HepG2 (cell line): ENCODE measurements around the gene SLBP. TPM values are rescaled to one million over a fixed set of nuclear protein-coding genes. Genes with fewer than 3 reads are reported as not detected.

Experiments used
- CBFB ChIP-seq: sonication (generic); formaldehyde crosslinking; IDR thresholded peaks from 2 replicates; pipeline ENCODE4 v1.4.0; 2020; ENCODE audit warnings: missing genetic modification reagents
- HIVEP1 ChIP-seq: sonication (generic); formaldehyde crosslinking; IDR thresholded peaks from 2 replicates; pipeline ENCODE4 v1.4.0; 2020; ENCODE audit warnings: mild to moderate bottlenecking, missing genetic modification reagents
- MIXL1 ChIP-seq: IDR thresholded peaks from 2 replicates; pipeline ENCODE4 v1.6.1; 2016
- NCOA5 ChIP-seq: sonication (generic); formaldehyde crosslinking; IDR thresholded peaks from 2 replicates; pipeline ENCODE4 v1.4.0; 2020; ENCODE audit warnings: missing genetic modification reagents
- NFE2L1 ChIP-seq: sonication (generic); formaldehyde crosslinking; IDR thresholded peaks from 2 replicates; pipeline ENCODE4 v1.4.0; 2020; ENCODE audit warnings: missing genetic modification reagents, mild to moderate bottlenecking, borderline replicate concordance
- REPIN1 ChIP-seq: sonication (generic); formaldehyde crosslinking; IDR thresholded peaks from 2 replicates; pipeline ENCODE4 v1.8.0; 2022; ENCODE audit warnings: missing genetic modification reagents, low read depth, mild to moderate bottlenecking, borderline replicate concordance
- ZC3H4 ChIP-seq: sonication (generic); formaldehyde crosslinking; IDR thresholded peaks from 2 replicates; pipeline ENCODE4 v1.4.0; 2020; ENCODE audit warnings: missing genetic modification reagents, borderline replicate concordance
- ZNF33B ChIP-seq: sonication (generic); formaldehyde crosslinking; IDR thresholded peaks from 2 replicates; pipeline ENCODE4 v1.5.1; 2020; ENCODE audit warnings: mild to moderate bottlenecking, missing genetic modification reagents
- ZNF777 ChIP-seq: sonication (generic); formaldehyde crosslinking; IDR thresholded peaks from 2 replicates; pipeline ENCODE4 v1.4.0; 2020; ENCODE audit warnings: missing genetic modification reagents
- polyA plus RNA-seq, 8 experiments: library from polyadenylated mRNA; depleted of rRNA in 3 of 8; stranded (reverse) in 7 of 8; unstranded in 1 of 8; fragments of >200 nt; fragmentation: Illumina TruSeq in 4 of 8; extraction: Trizol in 4 of 8; gene quantifications; 2 replicates each; pipeline versions ENCODE4 v1.2.1 to v1.2.3, GENCODE V29; 2011 to 2016; ENCODE audit warnings: low read depth in 4 of 8, missing spikeins in 1 of 8, mixed read lengths in 1 of 8; ENCODE audit not compliant: insufficient read depth in 1 of 8
- total RNA-seq, 5 experiments: library from RNA; depleted of rRNA; stranded (reverse); fragments of >200 nt; fragmentation: Illumina TruSeq; extraction: Trizol; gene quantifications; 2 replicates each; pipeline ENCODE4 v1.2.3, GENCODE V29; 2016; ENCODE audit warnings: low read depth in 1 of 5
- TF ChIP-seq, protein P1 (sequence below): sonication (generic); formaldehyde crosslinking; IDR thresholded peaks from 2 replicates; pipeline ENCODE4 v1.5.1; 2020; ENCODE audit warnings: missing genetic modification reagents, mild to moderate bottlenecking, borderline replicate concordance
- TF ChIP-seq, protein P2 (sequence below): sonication (generic); formaldehyde crosslinking; IDR thresholded peaks from 2 replicates; pipeline ENCODE4 v1.8.0; 2022; ENCODE audit warnings: mild to moderate bottlenecking, missing genetic modification reagents
- TF ChIP-seq, protein P3 (sequence below): IDR thresholded peaks from 2 replicates; pipeline ENCODE4 v1.4.0; 2020; ENCODE audit warnings: mild to moderate bottlenecking, missing genetic modification reagents
- TF ChIP-seq, protein P4 (sequence below): sonication (generic); formaldehyde crosslinking; IDR thresholded peaks from 2 replicates; pipeline ENCODE4 v1.4.0; 2020; ENCODE audit warnings: mild to moderate bottlenecking, missing genetic modification reagents

Gene SLBP
- total and polyA plus RNA-seq, 2 of the 13 experiments (the other 11 are each of a cell fraction or from before 2014, with no cell fraction given) = 43.9 to 104 TPM

DNA sequence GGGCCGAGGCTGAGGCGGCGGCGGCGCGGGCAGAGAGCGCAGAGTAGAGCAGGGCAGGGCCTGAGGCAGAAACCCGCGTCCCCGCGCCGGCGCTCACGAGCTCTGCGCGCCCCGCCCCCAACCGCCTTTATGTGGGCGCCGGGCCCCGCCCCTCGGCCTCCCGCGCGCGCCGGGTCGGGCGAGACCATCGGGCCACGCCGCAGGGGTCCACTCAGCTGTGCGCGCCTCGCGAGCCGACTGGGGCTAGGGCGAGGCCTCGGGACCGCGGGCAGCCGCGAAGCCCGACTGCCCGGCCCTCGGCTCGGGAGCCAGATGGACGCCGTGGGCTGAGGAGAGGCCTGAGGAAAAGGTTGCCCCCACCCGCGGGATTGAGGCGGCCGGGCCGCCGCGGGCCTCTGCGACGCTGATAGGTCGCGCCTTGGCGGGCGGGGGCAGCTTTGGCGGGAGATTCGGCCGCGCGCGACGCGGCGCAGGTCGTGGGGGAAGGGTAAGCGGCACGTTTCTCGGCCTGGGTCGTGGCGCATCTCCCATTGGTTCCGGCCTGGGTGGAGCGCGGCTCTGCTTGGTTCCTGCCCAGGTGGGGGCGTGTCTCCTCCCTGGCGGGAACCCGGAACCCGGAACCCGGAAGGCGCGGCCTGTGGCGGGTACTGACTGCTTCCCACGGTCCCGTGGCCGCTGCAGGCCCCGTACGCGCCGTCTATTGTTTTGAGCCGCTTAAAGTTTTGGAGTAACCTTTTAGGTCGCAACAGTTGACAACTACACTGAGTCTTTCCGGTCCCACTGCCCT lies at the start of gene SLBP (continued):
- TF ChIP-seq, protein P1, sequence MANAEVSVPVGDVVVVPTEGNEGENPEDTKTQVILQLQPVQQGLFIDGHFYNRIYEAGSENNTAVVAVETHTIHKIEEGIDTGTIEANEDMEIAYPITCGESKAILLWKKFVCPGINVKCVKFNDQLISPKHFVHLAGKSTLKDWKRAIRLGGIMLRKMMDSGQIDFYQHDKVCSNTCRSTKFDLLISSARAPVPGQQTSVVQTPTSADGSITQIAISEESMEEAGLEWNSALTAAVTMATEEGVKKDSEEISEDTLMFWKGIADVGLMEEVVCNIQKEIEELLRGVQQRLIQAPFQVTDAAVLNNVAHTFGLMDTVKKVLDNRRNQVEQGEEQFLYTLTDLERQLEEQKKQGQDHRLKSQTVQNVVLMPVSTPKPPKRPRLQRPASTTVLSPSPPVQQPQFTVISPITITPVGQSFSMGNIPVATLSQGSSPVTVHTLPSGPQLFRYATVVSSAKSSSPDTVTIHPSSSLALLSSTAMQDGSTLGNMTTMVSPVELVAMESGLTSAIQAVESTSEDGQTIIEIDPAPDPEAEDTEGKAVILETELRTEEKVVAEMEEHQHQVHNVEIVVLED (CRISPR knock-in tag) = peak; percentile 90
- TF ChIP-seq NFE2L1 (CRISPR knock-in tag) (peak; percentile 52; the same call in 1 of the 2 replicates), CBFB (CRISPR knock-in tag) (peak; percentile 89), REPIN1 (CRISPR knock-in tag) (peak; percentile 93), HIVEP1 (CRISPR knock-in tag) (peak; percentile 87), ZC3H4 (CRISPR knock-in tag) (no peak), ZNF33B (peak; percentile 98), NCOA5 (CRISPR knock-in tag) (0 out of 2 replicates have a peak, but pooled peaks have one; percentile 50), ZNF777 (peak; percentile 99), MIXL1 (peak; percentile 73)
- TF ChIP-seq, protein P2, sequence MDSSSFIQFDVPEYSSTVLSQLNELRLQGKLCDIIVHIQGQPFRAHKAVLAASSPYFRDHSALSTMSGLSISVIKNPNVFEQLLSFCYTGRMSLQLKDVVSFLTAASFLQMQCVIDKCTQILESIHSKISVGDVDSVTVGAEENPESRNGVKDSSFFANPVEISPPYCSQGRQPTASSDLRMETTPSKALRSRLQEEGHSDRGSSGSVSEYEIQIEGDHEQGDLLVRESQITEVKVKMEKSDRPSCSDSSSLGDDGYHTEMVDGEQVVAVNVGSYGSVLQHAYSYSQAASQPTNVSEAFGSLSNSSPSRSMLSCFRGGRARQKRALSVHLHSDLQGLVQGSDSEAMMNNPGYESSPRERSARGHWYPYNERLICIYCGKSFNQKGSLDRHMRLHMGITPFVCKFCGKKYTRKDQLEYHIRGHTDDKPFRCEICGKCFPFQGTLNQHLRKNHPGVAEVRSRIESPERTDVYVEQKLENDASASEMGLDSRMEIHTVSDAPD (CRISPR knock-in tag) = peak; percentile 92; the same call in 1 of the 2 replicates
- TF ChIP-seq, protein P3, sequence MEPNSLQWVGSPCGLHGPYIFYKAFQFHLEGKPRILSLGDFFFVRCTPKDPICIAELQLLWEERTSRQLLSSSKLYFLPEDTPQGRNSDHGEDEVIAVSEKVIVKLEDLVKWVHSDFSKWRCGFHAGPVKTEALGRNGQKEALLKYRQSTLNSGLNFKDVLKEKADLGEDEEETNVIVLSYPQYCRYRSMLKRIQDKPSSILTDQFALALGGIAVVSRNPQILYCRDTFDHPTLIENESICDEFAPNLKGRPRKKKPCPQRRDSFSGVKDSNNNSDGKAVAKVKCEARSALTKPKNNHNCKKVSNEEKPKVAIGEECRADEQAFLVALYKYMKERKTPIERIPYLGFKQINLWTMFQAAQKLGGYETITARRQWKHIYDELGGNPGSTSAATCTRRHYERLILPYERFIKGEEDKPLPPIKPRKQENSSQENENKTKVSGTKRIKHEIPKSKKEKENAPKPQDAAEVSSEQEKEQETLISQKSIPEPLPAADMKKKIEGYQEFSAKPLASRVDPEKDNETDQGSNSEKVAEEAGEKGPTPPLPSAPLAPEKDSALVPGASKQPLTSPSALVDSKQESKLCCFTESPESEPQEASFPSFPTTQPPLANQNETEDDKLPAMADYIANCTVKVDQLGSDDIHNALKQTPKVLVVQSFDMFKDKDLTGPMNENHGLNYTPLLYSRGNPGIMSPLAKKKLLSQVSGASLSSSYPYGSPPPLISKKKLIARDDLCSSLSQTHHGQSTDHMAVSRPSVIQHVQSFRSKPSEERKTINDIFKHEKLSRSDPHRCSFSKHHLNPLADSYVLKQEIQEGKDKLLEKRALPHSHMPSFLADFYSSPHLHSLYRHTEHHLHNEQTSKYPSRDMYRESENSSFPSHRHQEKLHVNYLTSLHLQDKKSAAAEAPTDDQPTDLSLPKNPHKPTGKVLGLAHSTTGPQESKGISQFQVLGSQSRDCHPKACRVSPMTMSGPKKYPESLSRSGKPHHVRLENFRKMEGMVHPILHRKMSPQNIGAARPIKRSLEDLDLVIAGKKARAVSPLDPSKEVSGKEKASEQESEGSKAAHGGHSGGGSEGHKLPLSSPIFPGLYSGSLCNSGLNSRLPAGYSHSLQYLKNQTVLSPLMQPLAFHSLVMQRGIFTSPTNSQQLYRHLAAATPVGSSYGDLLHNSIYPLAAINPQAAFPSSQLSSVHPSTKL (CRISPR knock-in tag) = peak; percentile 70
- TF ChIP-seq, protein P4, sequence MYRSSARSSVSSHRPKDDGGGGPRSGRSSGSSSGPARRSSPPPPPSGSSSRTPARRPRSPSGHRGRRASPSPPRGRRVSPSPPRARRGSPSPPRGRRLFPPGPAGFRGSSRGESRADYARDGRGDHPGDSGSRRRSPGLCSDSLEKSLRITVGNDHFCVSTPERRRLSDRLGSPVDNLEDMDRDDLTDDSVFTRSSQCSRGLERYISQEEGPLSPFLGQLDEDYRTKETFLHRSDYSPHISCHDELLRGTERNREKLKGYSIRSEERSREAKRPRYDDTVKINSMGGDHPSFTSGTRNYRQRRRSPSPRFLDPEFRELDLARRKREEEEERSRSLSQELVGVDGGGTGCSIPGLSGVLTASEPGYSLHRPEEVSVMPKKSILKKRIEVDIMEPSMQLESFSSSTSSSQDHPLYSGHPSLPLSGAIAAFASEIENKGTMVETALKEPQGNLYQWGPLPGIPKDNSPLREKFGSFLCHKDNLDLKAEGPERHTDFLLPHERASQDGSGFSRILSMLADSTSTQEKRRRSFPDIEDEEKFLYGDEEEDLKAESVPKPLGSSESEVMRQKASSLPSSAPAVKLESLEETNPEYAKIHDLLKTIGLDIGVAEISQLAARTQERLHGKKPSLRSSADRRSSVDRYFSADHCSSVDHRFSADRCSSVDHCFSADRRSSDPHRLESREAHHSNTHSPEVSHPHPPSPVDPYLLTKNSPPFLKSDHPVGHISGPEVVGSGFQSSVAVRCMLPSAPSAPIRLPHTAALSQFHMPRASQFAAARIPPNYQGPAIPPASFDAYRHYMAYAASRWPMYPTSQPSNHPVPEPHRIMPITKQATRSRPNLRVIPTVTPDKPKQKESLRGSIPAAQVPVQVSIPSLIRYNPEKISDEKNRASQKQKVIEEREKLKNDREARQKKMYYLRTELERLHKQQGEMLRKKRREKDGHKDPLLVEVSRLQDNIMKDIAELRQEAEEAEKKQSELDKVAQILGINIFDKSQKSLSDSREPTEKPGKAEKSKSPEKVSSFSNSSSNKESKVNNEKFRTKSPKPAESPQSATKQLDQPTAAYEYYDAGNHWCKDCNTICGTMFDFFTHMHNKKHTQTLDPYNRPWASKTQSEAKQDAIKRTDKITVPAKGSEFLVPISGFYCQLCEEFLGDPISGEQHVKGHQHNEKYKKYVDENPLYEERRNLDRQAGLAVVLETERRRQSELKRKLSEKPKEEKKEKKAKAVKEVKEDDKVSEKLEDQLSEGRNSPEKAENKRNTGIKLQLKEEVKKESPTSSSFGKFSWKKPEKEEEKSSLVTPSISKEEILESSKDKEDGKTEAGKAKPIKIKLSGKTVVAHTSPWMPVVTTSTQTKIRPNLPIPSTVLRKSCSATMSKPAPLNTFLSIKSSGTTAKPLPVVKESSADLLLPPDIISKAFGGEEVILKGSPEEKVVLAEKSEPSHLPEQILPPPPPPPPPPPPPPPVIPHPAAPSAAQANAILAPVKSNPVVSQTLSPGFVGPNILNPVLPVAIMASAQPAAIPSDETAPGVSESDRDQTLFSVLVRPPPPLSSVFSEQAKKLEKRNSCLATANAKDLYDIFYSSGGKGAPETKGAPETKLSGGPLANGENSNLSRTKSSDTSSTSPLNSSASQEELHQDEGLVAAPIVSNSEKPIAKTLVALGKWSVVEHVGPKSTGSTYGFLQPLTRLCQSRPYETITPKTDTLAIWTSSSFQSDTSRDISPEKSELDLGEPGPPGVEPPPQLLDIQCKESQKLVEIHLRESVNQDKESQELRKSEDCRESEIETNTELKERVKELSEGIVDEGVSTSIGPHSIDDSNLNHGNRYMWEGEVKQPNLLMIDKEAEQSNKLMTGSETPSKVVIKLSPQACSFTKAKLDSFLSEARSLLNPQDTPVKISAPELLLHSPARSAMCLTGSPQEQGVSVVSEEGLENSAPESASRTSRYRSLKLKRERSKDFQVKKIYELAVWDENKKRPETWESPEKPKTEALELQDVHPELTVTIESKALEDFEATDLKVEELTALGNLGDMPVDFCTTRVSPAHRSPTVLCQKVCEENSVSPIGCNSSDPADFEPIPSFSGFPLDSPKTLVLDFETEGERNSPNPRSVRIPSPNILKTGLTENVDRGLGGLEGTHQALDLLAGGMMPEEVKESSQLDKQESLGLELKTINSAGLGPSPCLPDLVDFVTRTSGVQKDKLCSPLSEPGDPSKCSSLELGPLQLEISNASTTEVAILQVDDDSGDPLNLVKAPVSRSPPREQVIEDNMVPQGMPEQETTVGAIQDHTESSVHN (CRISPR knock-in tag) = peak; percentile 70; the same call in 1 of the 2 replicates
